CD4-positive, alpha-beta T cell treated with Interleukin-15 for 4 hours (primary cell): ENCODE measurements around the gene ADORA1.

ENCODE experiments used
- DNase-seq: peaks from one replicate; pipeline ENCODE4 v3.0.0-alpha.2; 2020; ENCODE audit warnings: low spot score

Gene ADORA1

GRCh38 chr1:203159844-203160243 lies 32.3 kb downstream of the ADORA1 start:
- DNase-seq = no peak

GRCh38 chr1:203161175-203161574 lies 33.6 kb downstream of the ADORA1 start:
- DNase-seq = no peak

GRCh38 chr1:203161703-203162102 lies 34.2 kb downstream of the ADORA1 start:
- DNase-seq = no peak

DNA sequence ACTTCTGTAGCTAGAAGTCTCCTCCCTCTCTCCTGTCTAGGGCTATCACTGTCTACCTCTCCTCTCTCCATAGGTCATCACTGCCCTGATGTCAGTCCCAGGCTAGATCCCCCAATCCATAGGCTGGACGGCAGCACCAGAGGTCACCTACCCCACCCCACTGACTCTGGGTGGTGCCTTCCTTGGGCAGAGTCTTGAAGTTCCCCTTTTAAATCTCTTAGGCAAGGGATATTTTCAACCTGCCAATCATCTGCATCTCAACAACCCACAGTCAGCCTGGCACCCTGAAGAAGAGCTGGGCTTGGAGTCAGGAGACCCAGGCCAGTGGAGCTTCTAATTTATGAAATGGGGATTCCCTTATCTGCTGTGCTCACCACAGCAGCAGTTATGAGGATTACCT lies 34.9 kb downstream of the ADORA1 start:
- DNase-seq = no peak

GRCh38 chr1:203163891-203164635 lies 36.5 kb downstream of the ADORA1 start:
- DNase-seq = no peak

DNA sequence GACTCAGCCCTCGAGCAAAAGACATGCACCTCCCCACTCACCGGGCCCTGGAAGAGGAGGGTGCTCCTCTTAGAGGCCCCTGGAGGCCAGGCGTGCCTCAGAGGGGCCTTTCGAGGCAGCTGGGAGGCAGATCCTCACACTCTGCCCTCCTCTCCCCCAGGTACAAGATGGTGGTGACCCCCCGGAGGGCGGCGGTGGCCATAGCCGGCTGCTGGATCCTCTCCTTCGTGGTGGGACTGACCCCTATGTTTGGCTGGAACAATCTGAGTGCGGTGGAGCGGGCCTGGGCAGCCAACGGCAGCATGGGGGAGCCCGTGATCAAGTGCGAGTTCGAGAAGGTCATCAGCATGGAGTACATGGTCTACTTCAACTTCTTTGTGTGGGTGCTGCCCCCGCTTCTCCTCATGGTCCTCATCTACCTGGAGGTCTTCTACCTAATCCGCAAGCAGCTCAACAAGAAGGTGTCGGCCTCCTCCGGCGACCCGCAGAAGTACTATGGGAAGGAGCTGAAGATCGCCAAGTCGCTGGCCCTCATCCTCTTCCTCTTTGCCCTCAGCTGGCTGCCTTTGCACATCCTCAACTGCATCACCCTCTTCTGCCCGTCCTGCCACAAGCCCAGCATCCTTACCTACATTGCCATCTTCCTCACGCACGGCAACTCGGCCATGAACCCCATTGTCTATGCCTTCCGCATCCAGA lies 37.7 kb downstream of the ADORA1 start:
- no peak for DNase-seq

- no peak for DNase-seq
Measured at GRCh38 chr1:203165800-203166161, 38.3 kb downstream of the ADORA1 start.

GRCh38 chr1:203166192-203166940 lies 38.8 kb downstream of the ADORA1 start:
- no peak for DNase-seq

- no peak for DNase-seq
Measured at GRCh38 chr1:203167026-203167912, 39.7 kb downstream of the ADORA1 start.

DNA sequence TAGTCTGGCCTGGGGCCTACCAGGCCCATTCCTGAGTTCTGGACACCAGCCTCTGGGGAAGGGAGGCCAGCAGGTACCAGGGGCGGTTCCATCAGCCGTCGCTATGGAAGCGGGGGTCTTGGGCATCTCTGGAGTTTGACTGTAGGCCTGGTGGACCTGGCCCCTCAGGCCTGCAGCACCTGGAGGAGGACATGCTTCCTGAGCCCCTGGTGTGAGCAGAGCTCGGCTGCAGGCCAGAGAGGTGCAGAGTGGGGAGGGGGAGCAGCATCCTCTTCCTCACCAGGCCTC lies 40.3 kb downstream of the ADORA1 start:
- DNase-seq = no peak

DNA sequence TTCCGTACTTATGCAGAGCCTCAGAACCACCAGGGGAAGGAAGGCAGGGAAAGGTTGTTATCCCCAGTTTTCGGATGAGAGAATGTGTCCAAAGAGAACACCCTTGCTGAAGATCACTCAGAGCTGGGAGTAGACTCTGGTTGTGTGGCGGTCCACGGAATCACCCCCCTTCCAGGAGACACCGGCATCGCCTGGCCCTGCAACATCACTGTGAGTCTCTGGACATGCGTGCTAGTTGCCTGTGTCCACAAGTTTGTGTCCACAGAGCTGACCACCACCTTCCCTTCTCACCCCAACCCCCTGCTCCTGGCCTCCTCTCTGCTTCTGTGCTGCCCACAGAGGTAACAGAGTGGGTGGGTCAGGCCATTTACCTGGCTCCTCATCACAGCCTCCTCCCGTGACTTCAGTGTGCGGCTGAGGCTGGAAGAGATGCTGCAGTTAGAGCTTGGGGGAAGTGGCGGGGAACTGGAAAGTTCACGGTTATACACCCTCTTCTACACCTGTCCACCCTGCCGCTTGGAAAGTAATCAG lies 40.8 kb downstream of the ADORA1 start:
- no peak for DNase-seq

GRCh38 chr1:203168991-203169390 lies 41.5 kb downstream of the ADORA1 start:
- no peak for DNase-seq

- DNase-seq = no peak
Measured at GRCh38 chr1:203169770-203170520, 42.4 kb downstream of the ADORA1 start.

DNA sequence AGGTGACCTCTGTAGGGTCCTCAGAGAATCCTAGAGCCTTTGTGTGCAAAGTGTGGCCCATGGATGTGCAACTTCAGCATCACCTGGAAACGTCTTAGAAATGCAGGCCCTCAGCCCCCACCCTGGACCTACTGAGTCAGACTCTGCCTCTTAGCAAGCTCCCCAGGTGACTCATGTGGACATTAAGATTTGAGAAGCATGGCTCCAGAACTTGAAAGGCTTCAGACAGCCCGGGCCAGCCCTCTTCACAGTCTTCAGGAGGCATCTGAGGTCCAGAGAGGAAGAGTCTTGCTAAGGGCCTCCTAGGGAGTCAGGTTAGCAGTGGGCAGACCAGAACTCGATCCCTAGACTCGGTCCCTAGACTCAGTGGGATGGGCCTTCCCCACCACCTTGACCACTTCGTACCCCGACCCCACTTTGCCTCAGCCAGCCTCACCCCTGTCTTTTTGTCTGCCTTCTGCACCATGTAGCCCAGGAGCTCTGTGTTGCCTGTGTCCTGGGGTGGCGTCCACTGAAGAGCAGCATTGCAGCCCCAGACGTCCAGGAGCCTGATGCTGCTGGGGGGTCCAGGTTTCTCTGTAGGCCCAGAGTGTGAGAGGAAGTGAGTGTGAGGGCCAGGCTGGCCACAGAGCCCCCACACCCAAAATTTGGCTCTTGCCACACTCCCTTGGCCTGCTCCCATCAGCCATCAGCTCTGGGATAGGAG lies 43.3 kb downstream of the ADORA1 start:
- no peak for DNase-seq

- no peak for DNase-seq
Measured at GRCh38 chr1:203171341-203172183, 44.0 kb downstream of the ADORA1 start.

DNA sequence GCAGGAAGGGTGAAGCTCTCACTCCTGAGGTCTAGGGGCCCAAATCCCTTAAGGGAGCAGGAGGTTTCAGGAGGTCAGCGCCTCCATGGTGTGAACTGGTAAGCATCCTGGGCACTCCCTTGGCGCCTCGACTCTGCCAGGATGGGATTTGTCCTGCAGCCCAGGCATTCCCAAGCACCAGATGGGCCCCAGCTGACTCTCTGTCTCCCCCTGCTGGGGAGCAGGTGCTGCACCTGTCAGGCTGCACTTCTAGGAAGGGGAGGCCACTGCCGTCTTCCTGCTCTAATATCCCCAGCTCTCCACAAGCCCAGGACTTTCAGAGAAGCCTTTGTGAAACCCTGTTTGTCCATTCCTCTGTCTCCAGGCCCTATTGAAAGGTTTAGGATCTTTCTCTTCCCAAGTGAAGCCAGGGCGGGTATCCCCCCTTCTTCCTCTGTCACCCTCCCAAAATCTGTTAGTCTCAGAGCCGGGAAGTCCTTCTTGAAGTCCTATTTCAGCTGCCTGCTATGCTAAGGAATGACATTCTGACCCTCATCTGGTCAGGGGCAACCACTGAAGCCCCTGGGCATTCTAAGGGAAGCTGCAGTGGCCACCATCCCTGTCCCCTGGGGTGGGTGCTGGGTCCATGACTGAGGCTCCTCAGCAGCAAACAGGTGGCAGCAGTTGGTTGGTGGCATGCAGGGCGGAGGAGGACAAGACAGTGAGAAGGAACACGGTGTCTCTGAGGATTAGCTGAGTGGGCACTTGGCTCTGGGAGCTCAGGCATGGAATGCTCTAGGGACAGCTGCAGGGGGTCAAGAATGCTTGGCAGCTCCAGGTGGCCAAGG lies 44.9 kb downstream of the ADORA1 start:
- peak; percentile 26 for DNase-seq

- DNase-seq = no peak
Measured at GRCh38 chr1:203173011-203173555, 45.6 kb downstream of the ADORA1 start.

- DNase-seq = no peak
Measured at GRCh38 chr1:203173566-203173965, 46.0 kb downstream of the ADORA1 start.
